Transverse colon (tissue), 4 donors: ENCODE results near the gene ACAD8. TPM values are rescaled to one million over a fixed set of nuclear protein-coding genes. Genes with fewer than 3 reads are reported as not detected.
A peak's percentile ranks its signal among the peaks of the same experiment; 100 is the strongest.

Experiments
- DNase-seq: peaks from one replicate; pipeline ENCODE4 v3.0.0-alpha.2; 2019
- H3K27ac ChIP-seq, 4 donors: fragments of 200-600 bp; sonication (generic); 2 replicates each; pipeline ENCODE4 v1.5.1; 2016 to 2018; ENCODE audit warnings: inconsistent platforms in 4 of 4
- H3K27me3 ChIP-seq: fragments of 200-600 bp; sonication (generic); 2 replicates; pipeline ENCODE4 v1.5.1; 2017; ENCODE audit warnings: inconsistent platforms
- H3K36me3 ChIP-seq, 4 donors: fragments of 200-600 bp; sonication (generic); 2 replicates each; pipeline ENCODE4 v1.5.1; 2017 to 2019; ENCODE audit warnings: inconsistent platforms in 4 of 4
- H3K4me1 ChIP-seq, 4 donors: fragments of 200-600 bp; sonication (generic); 2 replicates each; pipeline ENCODE4 v1.5.1; 2017 to 2020; ENCODE audit warnings: inconsistent platforms in 4 of 4
- H3K4me3 ChIP-seq, 4 donors: fragments of 200-600 bp; sonication (generic); 1 replicate in 1 of 4; 2 replicates in 3 of 4; pipeline versions ENCODE4 v1.5.1 to v1.6.1; 2017 to 2019; ENCODE audit warnings: inconsistent platforms in 4 of 4
- H3K9me3 ChIP-seq, 2 donors: fragments of 200-600 bp; sonication (generic); 2 replicates each; pipeline ENCODE4 v1.5.1; 2017 to 2019; ENCODE audit warnings: inconsistent platforms in 2 of 2
- EP300 ChIP-seq: sonication (generic); formaldehyde crosslinking; IDR thresholded peaks from one replicate; pipeline ENCODE4 v1.6.1; 2017; ENCODE audit warnings: antibody characterized with exemption, low read depth
- POLR2A ChIP-seq: fragments of 450-650 bp; IDR thresholded peaks from one replicate; pipeline ENCODE4 v1.6.1; 2016; ENCODE audit warnings: antibody characterized with exemption, mild to moderate bottlenecking, moderate library complexity
- POLR2AphosphoS5 ChIP-seq, 3 donors: sonication (generic); formaldehyde crosslinking; IDR thresholded peaks; one replicate each; pipeline ENCODE4 v1.6.1; 2016; ENCODE audit warnings: antibody characterized with exemption in 3 of 3
- WGBS, 2 donors: methylation state at CpG; one replicate each; pipeline ENCODE4 v1.1.5; 2018; ENCODE audit warnings: low coverage in 1 of 2; 5-methylcytosine and 5-hydroxymethylcytosine counted together
- in situ Hi-C, 4 donors: fragments of 200-750 bp; cut with MboI; loops; one replicate each; pipeline versions ENCODE4 v1.15.0 to v1.15.1; 2017; ENCODE audit warnings: low sequenced_read_pairs in 3 of 4, low pct_ligation_motif_present in 1 of 4, low pct_unique_long_range_greater_than_20kb in 1 of 4
- intact Hi-C: fragments of 100-400 bp; cut with DNase I; formaldehyde crosslinking; loops from one replicate; pipeline ENCODE4 v1.15.1; 2023; ENCODE audit warnings: low total_unique reads
- total RNA-seq, 4 donors: library from RNA; depleted of rRNA; stranded (reverse); fragments of >200 nt; gene quantifications; one replicate each; pipeline ENCODE4 v1.1.0, GENCODE V29; 2016
- TF ChIP-seq, protein P1 (sequence below), 5 experiments: fragments of 200-600 bp in 3 of 5; fragments of 450-650 bp in 2 of 5; sonication (generic) in 3 of 5; IDR thresholded peaks; 1 replicate in 2 of 5; 2 replicates in 3 of 5; pipeline ENCODE4 v1.5.1; 2016 to 2017; ENCODE audit warnings: antibody characterized with exemption in 5 of 5, inconsistent platforms in 3 of 5, mild to moderate bottlenecking in 2 of 5, moderate library complexity in 1 of 5

ACAD8 gene
- total RNA-seq, 4 donors from 2014 or later: 34.8 to 59.1 (median 45.7) TPM

DNA sequence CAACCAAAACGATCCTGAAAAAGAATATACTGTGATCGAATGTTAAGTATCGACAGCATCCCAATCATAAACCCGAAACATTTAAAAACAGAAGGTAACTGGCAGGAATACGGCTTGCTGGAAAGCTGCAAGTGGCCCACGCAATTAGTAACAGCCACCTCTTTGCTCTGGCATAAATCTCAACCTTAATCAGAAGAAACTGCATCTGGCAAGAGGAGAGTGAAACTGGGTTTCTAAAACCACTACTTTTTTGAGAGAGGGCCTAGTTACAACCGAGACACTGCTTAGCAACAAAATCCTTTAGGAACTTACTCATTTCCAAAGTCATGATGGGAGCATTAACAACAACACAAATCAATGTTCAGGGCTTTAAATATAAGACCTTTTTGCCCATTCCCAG, 37.5 kb upstream of the ACAD8 start:
- Histone ChIP-seq H3K4me1 (no peaks in the 10 kb centered on the region), H3K4me3 (no peak overlapping the region), H3K36me3 (no peaks in the 10 kb centered on the region), H3K27ac (no peak overlapping the region), H3K9me3 (no peaks in the 10 kb centered on the region), H3K27me3 (no peaks in the 10 kb centered on the region)
- WGBS, 2 donors: 88 to 92% methylated on average over 7 of the region's 7 CpGs
- in situ Hi-C loops (no loop called here), intact Hi-C loops (no loop called here)
- TF ChIP-seq EP300: no peak
- no peak for TF ChIP-seq POLR2AphosphoS5 (IDR thresholded peaks at IDR 0.05)
- no peak for TF ChIP-seq POLR2A
- TF ChIP-seq, protein P1, sequence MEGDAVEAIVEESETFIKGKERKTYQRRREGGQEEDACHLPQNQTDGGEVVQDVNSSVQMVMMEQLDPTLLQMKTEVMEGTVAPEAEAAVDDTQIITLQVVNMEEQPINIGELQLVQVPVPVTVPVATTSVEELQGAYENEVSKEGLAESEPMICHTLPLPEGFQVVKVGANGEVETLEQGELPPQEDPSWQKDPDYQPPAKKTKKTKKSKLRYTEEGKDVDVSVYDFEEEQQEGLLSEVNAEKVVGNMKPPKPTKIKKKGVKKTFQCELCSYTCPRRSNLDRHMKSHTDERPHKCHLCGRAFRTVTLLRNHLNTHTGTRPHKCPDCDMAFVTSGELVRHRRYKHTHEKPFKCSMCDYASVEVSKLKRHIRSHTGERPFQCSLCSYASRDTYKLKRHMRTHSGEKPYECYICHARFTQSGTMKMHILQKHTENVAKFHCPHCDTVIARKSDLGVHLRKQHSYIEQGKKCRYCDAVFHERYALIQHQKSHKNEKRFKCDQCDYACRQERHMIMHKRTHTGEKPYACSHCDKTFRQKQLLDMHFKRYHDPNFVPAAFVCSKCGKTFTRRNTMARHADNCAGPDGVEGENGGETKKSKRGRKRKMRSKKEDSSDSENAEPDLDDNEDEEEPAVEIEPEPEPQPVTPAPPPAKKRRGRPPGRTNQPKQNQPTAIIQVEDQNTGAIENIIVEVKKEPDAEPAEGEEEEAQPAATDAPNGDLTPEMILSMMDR (IDR thresholded peaks at IDR 0.05): no peak
- DNase-seq: no peak

DNA sequence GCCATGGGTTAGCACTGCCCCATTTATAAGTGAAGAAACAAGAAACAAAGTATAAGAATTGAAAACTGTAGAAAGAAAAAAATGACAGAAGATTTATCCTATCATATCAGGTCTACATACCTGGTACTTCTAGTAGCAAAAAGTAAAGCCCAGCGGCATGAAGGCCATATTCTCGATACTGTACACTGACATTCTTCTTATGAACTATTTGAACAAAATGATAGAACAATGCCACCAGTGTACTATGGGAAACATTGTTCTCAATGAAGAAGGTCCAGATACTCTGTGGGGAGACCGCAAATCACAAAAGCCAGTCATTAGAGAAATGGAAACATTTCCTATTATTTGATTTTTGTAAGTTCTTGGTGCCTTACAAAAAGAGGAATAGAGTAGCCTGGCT, 36.6 kb upstream of the ACAD8 start:
- intact Hi-C loops: no loop called here
- no peaks in the 10 kb centered on the region for H3K9me3 ChIP-seq
- DNase-seq: no peak
- H3K4me1 ChIP-seq: no peaks in the 10 kb centered on the region
- H3K4me3 ChIP-seq: no peak overlapping the region
- WGBS, 2 donors: 96% methylated on average over 3 of the region's 3 CpGs
- in situ Hi-C loops: no loop called here
- no peaks in the 10 kb centered on the region for H3K27me3 ChIP-seq
- H3K27ac ChIP-seq: no peak overlapping the region
- no peaks in the 10 kb centered on the region for H3K36me3 ChIP-seq
- TF ChIP-seq POLR2A (no peak), POLR2AphosphoS5 (IDR thresholded peaks at IDR 0.05) (no peak), EP300 (no peak)
- TF ChIP-seq, protein P1 (IDR thresholded peaks at IDR 0.05): no peak

GRCh38 chr11:134223121-134223520, 30.2 kb upstream of the ACAD8 start:
- Histone ChIP-seq H3K27me3 (no peaks in the 10 kb centered on the region), H3K4me1 (peaks cover 5 to 37% (median 32%) of the 10 kb centered on the region in 4 donors), H3K36me3 (no peaks in the 10 kb centered on the region), H3K27ac (peak overlapping the region in 3 of 4 donors; percentile 86 to 97 (median 92)), H3K9me3 (no peaks in the 10 kb centered on the region), H3K4me3 (peak overlapping the region in 3 of 4 donors; percentile 78 to 96 (median 81))
- no peak for DNase-seq
- intact Hi-C loops: no loop called here
- WGBS, 2 donors: 0 to 7% methylated on average over 2 to 5 of the region's 5 CpGs
- in situ Hi-C loops: no loop called here
- TF ChIP-seq, protein P1 (IDR thresholded peaks at IDR 0.05): no peak
- no peak for TF ChIP-seq POLR2A
- no peak for TF ChIP-seq POLR2AphosphoS5 (IDR thresholded peaks at IDR 0.05)
- TF ChIP-seq EP300: no peak

DNA sequence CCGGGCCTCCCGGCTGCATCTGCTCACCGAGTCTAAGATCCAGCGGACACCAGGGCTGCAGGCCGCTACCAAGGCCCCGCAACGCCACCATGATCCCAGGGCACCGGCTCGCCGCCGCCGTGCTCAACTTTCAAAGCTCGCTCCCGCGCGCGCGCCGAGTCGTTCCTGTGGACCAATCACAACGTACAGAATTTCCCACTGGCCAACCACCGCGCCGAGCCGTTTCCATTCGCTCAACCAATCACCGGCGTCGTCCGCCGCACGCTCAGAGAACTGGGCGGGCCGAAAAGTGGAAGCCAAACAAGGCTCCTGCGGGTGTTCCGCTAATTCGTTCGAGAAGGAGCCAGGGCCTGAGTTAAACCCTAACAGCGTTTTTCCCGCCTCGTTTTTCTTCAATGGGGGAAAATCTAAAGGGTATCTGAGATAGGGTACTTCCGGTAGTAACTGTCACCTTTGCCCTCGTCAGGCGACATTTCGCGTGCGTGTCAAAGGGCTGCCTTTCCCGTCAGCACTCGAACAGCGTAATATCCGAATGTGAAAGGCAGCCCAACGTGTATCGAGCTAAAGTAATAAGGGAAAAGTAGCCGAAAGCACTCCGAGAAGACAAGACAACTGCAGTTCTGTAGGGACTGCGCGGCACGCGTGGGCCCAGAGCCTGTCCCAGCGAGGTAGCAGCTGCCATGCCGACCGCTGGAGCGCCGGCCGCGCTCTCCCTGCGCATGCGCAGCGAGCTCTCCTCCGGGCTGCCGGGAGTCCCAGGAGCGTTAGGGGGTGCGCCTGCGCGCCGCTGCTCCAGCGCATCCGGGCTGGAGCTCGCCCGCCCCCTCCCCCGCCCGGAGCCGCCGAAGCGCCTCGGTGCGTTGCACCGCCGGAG, 29.3 kb upstream of the ACAD8 start, which contains the start of the genes NCAPD3 and VPS26B:
TSS of gene NCAPD3 (minus strand) at position 132 of the 874 bp plus-strand sequence. CDS start at position 91, 41 bp downstream.
TSS of gene VPS26B (plus strand) at position 836 of the 874 bp plus-strand sequence. CDS start 452 bp downstream, outside the sequence.
- Histone ChIP-seq H3K4me1 (peaks cover 5 to 39% (median 33%) of the 10 kb centered on the region in 4 donors), H3K36me3 (no peaks in the 10 kb centered on the region), H3K9me3 (no peaks in the 10 kb centered on the region), H3K27me3 (no peaks in the 10 kb centered on the region), H3K4me3 (peak within 1 kb of the TSS; percentile 78 to 96 (median 84)), H3K27ac (peak within 1 kb of the TSS; percentile 86 to 97 (median 94))
- DNase-seq: peak; percentile 97
- peak; percentile 99 for TF ChIP-seq POLR2AphosphoS5 (IDR thresholded peaks at IDR 0.05)
- TF ChIP-seq, protein P1 (IDR thresholded peaks at IDR 0.05): peak in 2 of 5 experiments; percentile 19 to 29
- TF ChIP-seq EP300: no peak
- TF ChIP-seq POLR2A: peak; percentile 99
- intact Hi-C loops (no loop called here), in situ Hi-C loops (no loop called here)
- WGBS, 2 donors: 1 to 2% methylated on average over 15 to 47 of the region's 89 CpGs
